GM18505 (cell line): Measurements from ENCODE around the gene PRKAA1.
"Not testable (repeated sequence)": the region's sequence is repeated elsewhere in the genome, so short reads cannot be mapped to it uniquely, and the experiment has no call there.

Experiments
- ATAC-seq: cut with Tn5 transposase; IDR thresholded peaks from one replicate; pipeline ENCODE4 v1.9.1; 2021; ENCODE audit not compliant: unreplicated experiment
- POLR2A ChIP-seq: IDR thresholded peaks from 4 replicates; pipeline ENCODE4 v1.6.1; 2011; ENCODE audit warnings: borderline replicate concordance; ENCODE audit not compliant: insufficient read depth, insufficient read length; ENCODE audit errors: extremely low read depth

The PRKAA1 gene

GRCh38 chr5:40754381-40755092 is 43.6 kb downstream of the PRKAA1 start:
- peak; percentile 12 for ATAC-seq
- no peak for TF ChIP-seq POLR2A

GRCh38 chr5:40746703-40747102 is 51.5 kb downstream of the PRKAA1 start:
- ATAC-seq = no peak
- TF ChIP-seq POLR2A = no peak

DNA sequence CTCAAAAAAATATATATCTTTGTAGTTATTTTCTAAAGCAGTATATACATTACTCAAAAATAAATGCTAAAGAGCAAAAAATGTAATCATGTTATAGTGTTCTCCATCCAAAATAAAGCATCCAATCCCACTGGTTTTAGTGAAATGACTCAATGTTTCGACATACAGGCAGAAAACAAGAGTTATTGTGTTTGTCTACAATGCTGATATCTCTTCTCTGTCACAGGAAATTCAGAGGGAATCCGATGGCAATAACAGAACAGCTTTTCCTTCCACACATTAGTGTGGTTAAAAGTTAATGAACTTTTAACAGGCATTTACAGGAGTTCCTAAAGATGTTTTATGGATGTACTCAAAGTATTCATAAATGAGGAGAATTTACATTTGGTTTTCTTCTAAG is 54.4 kb downstream of the PRKAA1 start:
- TF ChIP-seq POLR2A = no peak
- no peak for ATAC-seq

DNA sequence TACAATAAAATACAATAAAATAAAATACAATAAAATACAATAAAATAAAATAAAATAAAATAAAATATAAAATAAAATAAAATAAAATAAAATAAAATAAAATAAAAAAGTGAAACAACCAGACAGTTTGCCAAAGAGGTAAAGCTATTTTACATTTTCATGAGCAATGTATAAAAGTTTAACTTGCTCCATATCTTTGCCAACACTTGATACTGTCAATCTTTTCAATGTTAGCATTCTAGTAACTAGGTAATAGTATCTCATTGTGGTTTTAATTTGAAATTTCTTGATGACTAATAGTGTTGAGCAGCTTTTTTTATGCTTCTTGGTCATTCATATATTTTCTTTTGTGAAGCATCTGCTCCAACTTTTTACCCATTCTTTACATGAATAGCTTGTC is 59.7 kb downstream of the PRKAA1 start:
- no peak for TF ChIP-seq POLR2A
- ATAC-seq = no peak

- no peak for TF ChIP-seq POLR2A
- peak; percentile 69 for ATAC-seq
These were observed 61.9 kb downstream of the PRKAA1 start for GRCh38 chr5:40736103-40736875.

DNA sequence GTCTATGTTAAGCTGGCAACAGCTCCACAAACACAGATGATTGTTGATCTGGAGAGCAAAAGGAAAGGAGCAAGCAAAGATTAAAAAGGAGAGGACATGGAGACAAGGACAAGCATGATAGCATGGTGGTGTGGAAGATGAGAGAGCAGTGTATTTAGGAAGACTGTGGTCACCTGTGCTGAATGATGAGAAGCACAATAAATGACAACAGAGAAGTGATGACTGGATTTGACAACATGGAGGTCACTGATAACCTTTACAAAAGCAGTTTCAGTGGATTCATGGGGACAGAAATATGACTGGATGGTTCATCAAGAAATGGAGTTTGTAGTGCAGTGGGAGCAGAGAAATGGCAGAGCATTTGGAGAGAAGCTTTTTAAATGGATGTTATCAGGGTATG is 62.6 kb downstream of the PRKAA1 start:
- no peak for TF ChIP-seq POLR2A
- ATAC-seq = no peak

DNA sequence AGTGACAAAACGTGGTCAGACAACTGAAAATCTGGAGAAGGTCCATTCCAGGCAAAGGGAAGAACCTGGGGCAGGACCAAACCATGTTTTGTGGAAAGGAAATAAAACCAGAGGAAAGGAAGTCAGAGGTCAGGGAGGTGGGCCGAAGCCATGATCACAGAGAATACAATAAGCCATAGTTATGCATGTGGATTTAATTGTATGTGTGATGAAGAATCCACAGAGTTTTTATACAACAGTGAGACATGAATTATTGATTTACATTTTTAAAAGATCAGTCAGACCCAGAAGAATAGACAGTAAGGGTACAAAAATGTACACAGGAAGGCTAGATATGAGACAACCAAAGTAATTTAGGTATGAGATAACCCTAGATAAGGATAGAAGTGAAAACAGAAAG is 63.2 kb downstream of the PRKAA1 start:
- TF ChIP-seq POLR2A = no peak

GRCh38 chr5:40733879-40734563 is 64.2 kb downstream of the PRKAA1 start:
- no peak for ATAC-seq
- TF ChIP-seq POLR2A = no peak

More for the DNA sequence above, 63.2 kb downstream of the PRKAA1 start:
- no peak for ATAC-seq

DNA sequence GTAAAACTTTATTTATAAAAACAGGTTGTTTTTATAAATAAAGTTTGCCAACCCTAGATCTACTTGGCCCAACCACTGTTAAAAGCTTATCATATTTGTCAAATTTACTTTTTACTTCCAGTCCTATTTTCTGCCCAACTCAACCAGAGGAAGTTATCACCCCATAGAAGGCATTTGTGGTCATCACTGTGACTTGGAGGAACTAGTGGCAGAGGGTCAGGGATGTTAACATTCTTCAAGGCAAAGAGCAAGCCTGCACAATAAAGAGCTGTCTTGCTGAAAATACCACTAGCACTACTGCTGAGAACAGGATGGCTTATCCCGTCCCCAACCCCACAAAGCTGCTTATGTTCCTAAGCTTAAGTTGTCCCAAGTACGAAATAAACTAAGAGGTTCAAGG is 64.7 kb downstream of the PRKAA1 start:
- TF ChIP-seq POLR2A = no peak
- no peak for ATAC-seq

- not testable (repeated sequence) for ATAC-seq
These were observed 75.7 kb downstream of the PRKAA1 start for GRCh38 chr5:40722497-40722911.

DNA sequence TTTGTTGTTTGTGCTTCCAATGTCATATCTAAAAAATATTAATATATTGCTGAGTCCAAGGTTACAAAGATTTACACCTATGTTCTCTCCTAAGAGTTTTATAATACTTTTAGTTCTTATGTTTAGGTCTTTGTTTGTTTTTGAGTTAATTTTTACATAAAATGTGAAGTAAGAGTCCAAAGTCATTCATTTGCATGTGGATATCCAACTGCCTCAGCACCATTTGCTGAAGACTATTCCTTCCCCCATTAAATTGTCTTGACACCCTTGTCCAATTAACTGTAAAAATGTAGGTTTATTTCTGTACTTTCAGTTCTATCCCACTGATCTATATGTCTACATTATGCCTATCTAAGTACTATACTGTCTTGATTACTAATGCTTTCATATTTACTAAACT is 78.1 kb downstream of the PRKAA1 start:
- no peak for ATAC-seq
- TF ChIP-seq POLR2A = no peak

- ATAC-seq = no peak
- TF ChIP-seq POLR2A = no peak
These were observed 80.9 kb downstream of the PRKAA1 start for GRCh38 chr5:40717281-40717680.

DNA sequence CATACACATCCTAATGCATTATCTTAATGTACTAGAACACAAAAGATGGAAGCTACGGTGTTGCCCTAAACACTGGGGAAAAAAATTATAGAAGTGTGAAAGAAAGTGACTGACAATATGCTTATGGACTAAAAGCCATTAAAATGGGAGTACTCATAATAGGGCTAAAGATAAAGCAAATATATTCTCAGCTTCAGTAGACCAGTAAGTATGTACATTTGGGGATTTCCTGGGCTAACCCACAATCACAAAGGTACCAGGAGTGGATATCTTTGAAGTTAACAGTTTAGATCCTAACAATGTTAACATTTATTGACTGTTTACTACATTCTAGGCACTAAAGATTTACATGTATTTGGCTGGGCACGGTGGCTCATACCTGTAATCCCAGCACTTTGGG is 81.6 kb downstream of the PRKAA1 start:
- ATAC-seq = no peak
- TF ChIP-seq POLR2A = no peak

DNA sequence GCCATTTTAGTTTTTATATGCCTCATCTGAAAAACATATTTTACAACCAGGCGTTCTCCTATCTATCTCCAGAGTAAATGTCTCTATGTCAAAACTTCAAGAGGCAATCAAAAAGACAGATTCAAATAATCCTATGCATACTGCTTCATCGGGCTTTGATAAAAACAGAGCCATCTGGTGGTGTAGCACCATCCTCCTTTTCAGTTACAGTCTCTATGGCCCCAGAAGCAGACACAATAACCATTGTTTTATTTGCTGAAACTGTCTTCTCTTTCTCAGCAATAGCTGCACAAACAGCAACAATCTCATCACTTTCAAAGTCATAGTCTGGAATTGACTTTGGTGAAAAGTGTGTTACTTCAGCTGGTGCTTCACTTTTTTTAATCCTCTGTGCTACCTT is 82.2 kb downstream of the PRKAA1 start:
- ATAC-seq = no peak
- TF ChIP-seq POLR2A = no peak
